Large intestine (tissue), 3 donors: ENCODE measurements around the gene NRXN3. TPM values are rescaled to one million over a fixed set of nuclear protein-coding genes. Genes with fewer than 3 reads are reported as not detected.

Experiments
- DNase-seq, 2 donors: peaks; one replicate each; pipeline versions ENCODE4 v3.0.0 to v3.0.0-alpha.2; 2013
- H3K27ac ChIP-seq: one replicate; pipeline ENCODE4 v1.5.1; 2013; ENCODE audit warnings: low read length
- H3K27me3 ChIP-seq: 2 replicates; pipeline ENCODE4 v1.6.1; 2013; ENCODE audit warnings: low read length; ENCODE audit not compliant: control insufficient read depth, insufficient read depth
- H3K36me3 ChIP-seq: 2 replicates; pipeline ENCODE4 v1.6.1; 2013; ENCODE audit warnings: low read length; ENCODE audit not compliant: control insufficient read depth, insufficient read depth
- H3K4me1 ChIP-seq: one replicate; pipeline ENCODE4 v1.6.1; 2013; ENCODE audit warnings: low read length; ENCODE audit not compliant: control insufficient read depth, insufficient read depth
- H3K4me3 ChIP-seq: one replicate; pipeline ENCODE4 v1.5.1; 2013; ENCODE audit warnings: low read length
- H3K9me3 ChIP-seq: one replicate; pipeline ENCODE4 v1.6.1; 2013; ENCODE audit warnings: mild to moderate bottlenecking, low read depth, low read length, moderate library complexity; ENCODE audit not compliant: control insufficient read depth
- WGBS: methylation state at CpG from one replicate; pipeline ENCODE4 v1.1.5; 2013; ENCODE audit warnings: low lambda C conversion rate; ENCODE audit not compliant: insufficient coverage; 5-methylcytosine and 5-hydroxymethylcytosine counted together
- polyA plus RNA-seq: library from polyadenylated mRNA; unstranded; fragments of 120-200 nt; gene quantifications from one replicate; pipeline ENCODE4 v1.2.1, GENCODE V29; 2013

NRXN3 gene
- polyA plus RNA-seq, 1 donor = 12.8 TPM

DNA sequence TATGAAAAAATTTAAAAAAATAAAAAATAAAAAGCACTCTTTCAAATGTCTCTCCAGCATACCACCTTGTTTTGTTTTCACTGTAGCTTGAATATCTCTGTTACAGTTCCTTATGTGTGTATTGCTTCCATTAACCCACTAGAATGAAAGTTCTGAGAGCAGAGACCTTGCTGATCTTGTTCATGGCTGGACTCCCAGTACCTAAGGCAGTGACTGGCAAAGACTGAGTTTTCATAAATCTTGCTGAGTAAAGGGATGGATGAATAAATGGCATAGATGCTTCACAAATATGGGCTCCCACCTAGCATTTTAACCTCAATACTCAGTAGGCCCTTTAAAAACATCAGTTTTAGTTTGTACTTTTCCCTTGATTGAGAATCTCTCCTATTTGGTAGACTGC is 1125.2 kb downstream of the NRXN3 start:
- H3K4me1 ChIP-seq = peaks cover 9% of the 10 kb centered on the region
- DNase-seq = no peak
- H3K27ac ChIP-seq = no peak overlapping the region

GRCh38 chr14:79298373-79298772 is 1128.2 kb downstream of the NRXN3 start:
- 20% methylated on average over 1 of the region's 4 CpGs for WGBS
- Histone ChIP-seq H3K9me3 (no peaks in the 10 kb centered on the region), H3K27me3 (no peaks in the 10 kb centered on the region), H3K4me3 (no peak overlapping the region), H3K36me3 (no peaks in the 10 kb centered on the region), H3K4me1 (peaks cover 9% of the 10 kb centered on the region), H3K27ac (no peak overlapping the region)
- DNase-seq = peak in 1 of 2 donors; percentile 43

More for the DNA sequence above, 1125.2 kb downstream of the NRXN3 start:
- Histone ChIP-seq H3K4me3 (no peak overlapping the region), H3K9me3 (no peaks in the 10 kb centered on the region), H3K36me3 (no peaks in the 10 kb centered on the region), H3K27me3 (no peaks in the 10 kb centered on the region)

- no CpG with 5 or more reads among the region's 1 CpG for WGBS
- Histone ChIP-seq H3K36me3 (no peaks in the 10 kb centered on the region), H3K4me1 (peaks cover 9% of the 10 kb centered on the region), H3K27me3 (no peaks in the 10 kb centered on the region), H3K9me3 (no peaks in the 10 kb centered on the region), H3K4me3 (no peak overlapping the region), H3K27ac (no peak overlapping the region)
- DNase-seq = peak in 1 of 2 donors; percentile 18
Measured at GRCh38 chr14:79299162-79299561, 1129.0 kb downstream of the NRXN3 start.

- Histone ChIP-seq H3K9me3 (no peaks in the 10 kb centered on the region), H3K4me3 (no peak overlapping the region), H3K27me3 (no peaks in the 10 kb centered on the region), H3K36me3 (no peaks in the 10 kb centered on the region), H3K4me1 (peaks cover 2% of the 10 kb centered on the region), H3K27ac (no peak overlapping the region)
- DNase-seq = no peak
Measured at GRCh38 chr14:79304279-79304678, 1134.1 kb downstream of the NRXN3 start.

DNA sequence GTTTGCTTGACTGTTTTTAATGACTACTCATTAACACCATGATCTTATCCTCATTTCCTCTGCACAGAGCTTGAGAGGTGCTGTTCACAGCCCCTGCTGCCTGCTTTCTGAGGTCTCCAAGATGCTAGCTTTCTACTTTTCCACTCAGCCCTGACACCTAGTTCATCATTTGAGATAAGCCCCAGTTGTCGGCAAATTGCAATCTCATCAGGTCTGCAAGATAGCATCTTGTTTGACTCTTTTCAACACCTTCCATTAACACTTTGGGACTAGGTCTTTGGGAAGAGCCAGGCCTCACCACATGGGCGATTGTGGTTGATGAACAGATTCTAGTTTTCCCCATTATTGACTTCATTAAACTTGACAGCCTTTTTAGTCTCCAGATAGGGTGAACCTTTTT is 1136.4 kb downstream of the NRXN3 start:
- Histone ChIP-seq H3K27me3 (no peaks in the 10 kb centered on the region), H3K9me3 (no peaks in the 10 kb centered on the region), H3K36me3 (no peaks in the 10 kb centered on the region), H3K4me1 (no peaks in the 10 kb centered on the region), H3K4me3 (no peak overlapping the region), H3K27ac (no peak overlapping the region)
- no peak for DNase-seq
- no CpG with 5 or more reads among the region's 2 CpGs for WGBS

DNA sequence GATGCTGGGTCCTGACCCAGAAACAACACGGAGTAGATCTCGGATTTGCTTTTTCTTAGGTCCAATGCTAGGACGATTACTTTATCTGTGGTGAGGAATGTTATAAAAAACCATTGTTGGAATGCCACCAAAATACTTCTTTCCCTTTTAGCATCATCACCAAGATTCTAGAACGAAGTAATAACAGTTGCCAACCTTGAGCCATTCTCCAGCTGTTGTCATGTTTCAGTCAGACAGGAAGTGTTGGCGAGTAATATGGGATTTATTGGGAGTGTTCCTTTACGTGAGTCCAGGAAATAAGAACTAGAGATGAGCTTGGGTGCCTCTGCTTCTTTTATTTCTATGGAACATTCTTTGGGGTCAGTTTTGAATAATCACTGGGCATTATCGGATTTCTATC is 1148.2 kb downstream of the NRXN3 start:
- 80% methylated on average over 1 of the region's 7 CpGs for WGBS
- DNase-seq = no peak
- Histone ChIP-seq H3K4me1 (no peaks in the 10 kb centered on the region), H3K9me3 (no peaks in the 10 kb centered on the region), H3K36me3 (no peaks in the 10 kb centered on the region), H3K4me3 (no peak overlapping the region), H3K27ac (no peak overlapping the region), H3K27me3 (no peaks in the 10 kb centered on the region)

GRCh38 chr14:79320561-79320960 is 1150.4 kb downstream of the NRXN3 start:
- WGBS = 83% methylated on average over 1 of the region's 1 CpG
- H3K4me1 ChIP-seq = no peaks in the 10 kb centered on the region

DNA sequence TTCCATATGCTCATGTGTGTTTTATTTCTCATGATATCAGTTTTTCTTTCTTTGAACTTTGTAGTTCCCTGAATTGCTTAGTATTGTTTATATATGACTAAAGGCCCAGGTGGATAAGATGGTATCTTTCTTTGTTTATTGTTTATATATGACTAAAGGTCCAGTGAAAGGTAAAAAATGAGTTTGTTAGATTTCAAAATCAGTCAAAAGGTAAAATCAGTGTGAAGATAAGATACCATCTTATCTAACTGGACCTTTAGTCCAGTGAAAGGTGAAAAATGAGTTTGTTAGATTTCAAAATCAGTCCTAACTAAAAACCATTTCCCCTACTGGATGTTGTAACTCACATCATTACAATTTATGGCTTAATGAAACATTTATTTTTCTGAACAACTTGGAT is 1150.9 kb downstream of the NRXN3 start:
- no peak overlapping the region for H3K4me3 ChIP-seq
- DNase-seq = no peak
- no peaks in the 10 kb centered on the region for H3K9me3 ChIP-seq
- no peak overlapping the region for H3K27ac ChIP-seq
- no peaks in the 10 kb centered on the region for H3K27me3 ChIP-seq
- no peaks in the 10 kb centered on the region for H3K4me1 ChIP-seq
- H3K36me3 ChIP-seq = no peaks in the 10 kb centered on the region

More at GRCh38 chr14:79320561-79320960, 1150.4 kb downstream of the NRXN3 start:
- H3K27me3 ChIP-seq = no peaks in the 10 kb centered on the region
- H3K9me3 ChIP-seq = no peaks in the 10 kb centered on the region
- no peak for DNase-seq
- H3K4me3 ChIP-seq = no peak overlapping the region
- no peaks in the 10 kb centered on the region for H3K36me3 ChIP-seq
- no peak overlapping the region for H3K27ac ChIP-seq

DNA sequence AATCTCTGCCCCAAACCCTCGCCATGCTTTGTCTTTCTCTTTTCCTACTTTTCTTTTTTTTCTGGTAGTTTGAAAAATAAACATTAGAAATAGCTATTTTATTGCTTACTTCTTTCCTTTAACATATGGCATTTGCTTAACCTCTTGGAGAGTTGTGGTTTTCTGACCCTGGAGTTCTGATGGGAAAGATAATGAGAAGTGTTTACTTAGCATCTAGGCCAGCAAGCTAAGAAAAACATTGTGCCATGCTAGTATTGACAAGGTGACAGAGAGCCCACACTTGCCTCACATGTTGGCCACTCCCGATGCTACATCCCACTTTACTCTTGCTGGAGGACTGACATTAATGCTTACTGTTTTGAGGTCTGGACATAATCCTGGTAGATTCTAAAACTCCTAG is 1154.9 kb downstream of the NRXN3 start:
- Histone ChIP-seq H3K27ac (no peak overlapping the region), H3K27me3 (no peaks in the 10 kb centered on the region), H3K4me3 (no peak overlapping the region), H3K36me3 (no peaks in the 10 kb centered on the region), H3K9me3 (no peaks in the 10 kb centered on the region), H3K4me1 (no peaks in the 10 kb centered on the region)
- WGBS = 20% methylated on average over 1 of the region's 2 CpGs
- DNase-seq = no peak

GRCh38 chr14:79325557-79325956 is 1155.4 kb downstream of the NRXN3 start:
- Histone ChIP-seq H3K4me1 (no peaks in the 10 kb centered on the region), H3K36me3 (no peaks in the 10 kb centered on the region), H3K27ac (no peak overlapping the region), H3K27me3 (no peaks in the 10 kb centered on the region), H3K9me3 (no peaks in the 10 kb centered on the region), H3K4me3 (no peak overlapping the region)
- no CpG with 5 or more reads among the region's 3 CpGs for WGBS
- no peak for DNase-seq

- Histone ChIP-seq H3K27me3 (no peaks in the 10 kb centered on the region), H3K9me3 (no peaks in the 10 kb centered on the region), H3K36me3 (no peaks in the 10 kb centered on the region), H3K4me1 (no peaks in the 10 kb centered on the region), H3K4me3 (no peak overlapping the region), H3K27ac (no peak overlapping the region)
- WGBS = 100% methylated on average over 1 of the region's 3 CpGs
- no peak for DNase-seq
Measured at GRCh38 chr14:79328863-79329262, 1158.7 kb downstream of the NRXN3 start.
